Activated T-helper 17 cell treated with anti-CD3 and anti-CD28 coated beads, Interleukin-2, amount 50 U/mL, for 72 hours (primary cell): ENCODE measurements around the gene ASB18. TPM values are rescaled to one million over a fixed set of nuclear protein-coding genes. Genes with fewer than 3 reads are reported as not detected.

Source experiments
- ATAC-seq: fragments of 150-1000 bp; cut with Tn5 transposase; replicated peaks from 2 replicates; pipeline ENCODE4 v1.10.0; 2021; ENCODE audit warnings: mild to moderate bottlenecking, moderate library complexity
- H3K27ac Mint-ChIP-seq: one replicate; pipeline ENCODE4 v1.8.0; 2022; ENCODE audit warnings: mixed read lengths
- H3K27me3 Mint-ChIP-seq: one replicate; pipeline ENCODE4 v1.8.0; 2022; ENCODE audit warnings: mixed read lengths
- H3K36me3 Mint-ChIP-seq: one replicate; pipeline ENCODE4 v1.8.0; 2022; ENCODE audit warnings: low read depth, mild to moderate bottlenecking, mixed read lengths
- H3K4me1 Mint-ChIP-seq: one replicate; pipeline ENCODE4 v1.8.0; 2022; ENCODE audit warnings: mixed read lengths
- H3K4me3 Mint-ChIP-seq: one replicate; pipeline ENCODE4 v1.8.0; 2022; ENCODE audit warnings: mild to moderate bottlenecking, mixed read lengths
- H3K9me3 Mint-ChIP-seq: one replicate; pipeline ENCODE4 v1.8.0; 2022; ENCODE audit warnings: mixed read lengths
- total RNA-seq, 2 donors: library from RNA; stranded (reverse); gene quantifications; one replicate each; pipeline ENCODE4 v1.2.3, GENCODE V29; 2022

ASB18 gene
- total RNA-seq, 2 donors from 2014 or later: not detected

GRCh38 chr2:236261452-236261851 is 2.8 kb downstream of the ASB18 start:
- Mint-ChIP-seq H3K36me3 (no peaks in the 10 kb centered on the region), H3K27me3 (peaks cover 36% of the 10 kb centered on the region), H3K4me3 (no peak overlapping the region), H3K9me3 (peaks cover 6% of the 10 kb centered on the region), H3K27ac (no peak overlapping the region), H3K4me1 (no peaks in the 10 kb centered on the region)
- ATAC-seq: no peak

- no peak for ATAC-seq
- no peaks in the 10 kb centered on the region for H3K4me1 Mint-ChIP-seq
These were observed 4.8 kb downstream of the ASB18 start for GRCh38 chr2:236259371-236259770.

GRCh38 chr2:236257575-236257974 is 6.6 kb downstream of the ASB18 start:
- H3K4me3 Mint-ChIP-seq: no peak overlapping the region
- ATAC-seq: no peak
- H3K9me3 Mint-ChIP-seq: peaks cover 6% of the 10 kb centered on the region
- no peaks in the 10 kb centered on the region for H3K4me1 Mint-ChIP-seq
- H3K36me3 Mint-ChIP-seq: no peaks in the 10 kb centered on the region
- H3K27ac Mint-ChIP-seq: no peak overlapping the region
- peaks cover 27% of the 10 kb centered on the region for H3K27me3 Mint-ChIP-seq

More at GRCh38 chr2:236259371-236259770, 4.8 kb downstream of the ASB18 start:
- no peaks in the 10 kb centered on the region for H3K36me3 Mint-ChIP-seq
- H3K27me3 Mint-ChIP-seq: peaks cover 32% of the 10 kb centered on the region
- no peak overlapping the region for H3K27ac Mint-ChIP-seq
- H3K4me3 Mint-ChIP-seq: no peak overlapping the region
- peaks cover 6% of the 10 kb centered on the region for H3K9me3 Mint-ChIP-seq

- H3K4me1 Mint-ChIP-seq: no peaks in the 10 kb centered on the region
- H3K36me3 Mint-ChIP-seq: no peaks in the 10 kb centered on the region
- no peak overlapping the region for H3K27ac Mint-ChIP-seq
- ATAC-seq: no peak
- no peak overlapping the region for H3K4me3 Mint-ChIP-seq
- peaks cover 6% of the 10 kb centered on the region for H3K9me3 Mint-ChIP-seq
- peaks cover 31% of the 10 kb centered on the region for H3K27me3 Mint-ChIP-seq
These were observed 7.1 kb downstream of the ASB18 start for GRCh38 chr2:236257136-236257535.

- Mint-ChIP-seq H3K27me3 (peaks cover 32% of the 10 kb centered on the region), H3K9me3 (peaks cover 4% of the 10 kb centered on the region), H3K36me3 (no peaks in the 10 kb centered on the region), H3K4me3 (no peak overlapping the region), H3K27ac (no peak overlapping the region), H3K4me1 (no peaks in the 10 kb centered on the region)
- ATAC-seq: no peak
These were observed 7.7 kb downstream of the ASB18 start for GRCh38 chr2:236256366-236256985.

- Mint-ChIP-seq H3K4me3 (no peak overlapping the region), H3K27ac (no peak overlapping the region), H3K9me3 (no peaks in the 10 kb centered on the region), H3K27me3 (peaks cover 25% of the 10 kb centered on the region), H3K36me3 (no peaks in the 10 kb centered on the region), H3K4me1 (no peaks in the 10 kb centered on the region)
- no peak for ATAC-seq
These were observed 9.5 kb downstream of the ASB18 start for GRCh38 chr2:236254674-236255073.

GRCh38 chr2:236254001-236254400 is 10.2 kb downstream of the ASB18 start:
- H3K27ac Mint-ChIP-seq: no peak overlapping the region
- H3K4me1 Mint-ChIP-seq: no peaks in the 10 kb centered on the region
- no peak overlapping the region for H3K4me3 Mint-ChIP-seq
- peaks cover 25% of the 10 kb centered on the region for H3K27me3 Mint-ChIP-seq
- no peaks in the 10 kb centered on the region for H3K9me3 Mint-ChIP-seq
- no peaks in the 10 kb centered on the region for H3K36me3 Mint-ChIP-seq
- ATAC-seq: no peak

GRCh38 chr2:236252602-236253001 is 11.6 kb downstream of the ASB18 start:
- H3K27me3 Mint-ChIP-seq: peaks cover 27% of the 10 kb centered on the region
- no peak overlapping the region for H3K27ac Mint-ChIP-seq
- no peak for ATAC-seq
- no peaks in the 10 kb centered on the region for H3K36me3 Mint-ChIP-seq
- H3K4me1 Mint-ChIP-seq: no peaks in the 10 kb centered on the region
- H3K4me3 Mint-ChIP-seq: no peak overlapping the region
- no peaks in the 10 kb centered on the region for H3K9me3 Mint-ChIP-seq

- no peak for ATAC-seq
- Mint-ChIP-seq H3K27ac (no peak overlapping the region), H3K9me3 (no peaks in the 10 kb centered on the region), H3K4me3 (no peak overlapping the region), H3K4me1 (no peaks in the 10 kb centered on the region), H3K36me3 (no peaks in the 10 kb centered on the region), H3K27me3 (peaks cover 23% of the 10 kb centered on the region)
These were observed 13.2 kb downstream of the ASB18 start for GRCh38 chr2:236250909-236251579.

- Mint-ChIP-seq H3K4me1 (no peaks in the 10 kb centered on the region), H3K9me3 (no peaks in the 10 kb centered on the region), H3K27me3 (peaks cover 29% of the 10 kb centered on the region), H3K36me3 (no peaks in the 10 kb centered on the region), H3K4me3 (no peak overlapping the region), H3K27ac (no peak overlapping the region)
- ATAC-seq: no peak
These were observed 13.9 kb downstream of the ASB18 start for GRCh38 chr2:236250286-236250685.

- ATAC-seq: no peak
- Mint-ChIP-seq H3K27me3 (peaks cover 34% of the 10 kb centered on the region), H3K9me3 (no peaks in the 10 kb centered on the region), H3K27ac (no peak overlapping the region), H3K4me1 (no peaks in the 10 kb centered on the region), H3K4me3 (no peak overlapping the region), H3K36me3 (no peaks in the 10 kb centered on the region)
These were observed 15.1 kb downstream of the ASB18 start for GRCh38 chr2:236249066-236249465.

GRCh38 chr2:236246711-236247246 is 17.4 kb downstream of the ASB18 start:
- Mint-ChIP-seq H3K9me3 (no peaks in the 10 kb centered on the region), H3K36me3 (no peaks in the 10 kb centered on the region), H3K27ac (no peak overlapping the region), H3K4me3 (no peak overlapping the region), H3K27me3 (peaks cover 28% of the 10 kb centered on the region), H3K4me1 (no peaks in the 10 kb centered on the region)
- no peak for ATAC-seq

GRCh38 chr2:236244256-236244655 is 19.9 kb downstream of the ASB18 start:
- H3K9me3 Mint-ChIP-seq: no peaks in the 10 kb centered on the region
- no peaks in the 10 kb centered on the region for H3K4me1 Mint-ChIP-seq
- H3K27ac Mint-ChIP-seq: no peak overlapping the region
- no peak overlapping the region for H3K4me3 Mint-ChIP-seq
- H3K36me3 Mint-ChIP-seq: no peaks in the 10 kb centered on the region
- ATAC-seq: no peak
- H3K27me3 Mint-ChIP-seq: peaks cover 31% of the 10 kb centered on the region

- Mint-ChIP-seq H3K27me3 (peaks cover 31% of the 10 kb centered on the region), H3K36me3 (no peaks in the 10 kb centered on the region), H3K9me3 (no peaks in the 10 kb centered on the region), H3K27ac (no peak overlapping the region), H3K4me3 (no peak overlapping the region), H3K4me1 (no peaks in the 10 kb centered on the region)
- ATAC-seq: no peak
These were observed 22.1 kb downstream of the ASB18 start for GRCh38 chr2:236242057-236242495.
